ENCODE measurements around the gene EMC7. TPM values are rescaled to one million over a fixed set of nuclear protein-coding genes. Genes with fewer than 3 reads are reported as not detected.

The EMC7 gene
- total RNA-seq, 1 donor from 2014 or later, result 29.8 TPM

GRCh38 chr15:34084086-34084485 lies 17.6 kb downstream of the EMC7 start:
- Mint-ChIP-seq H3K27me3 (ENCODE audit: low read depth) (no peaks in the 10 kb centered on the region), H3K27ac (ENCODE audit: unreplicated experiment) (peak overlapping the region; percentile 72), H3K4me3 (no peak overlapping the region), H3K4me1 (no peaks in the 10 kb centered on the region), H3K36me3 (ENCODE audit: low read depth) (peaks cover 3% of the 10 kb centered on the region), H3K9me3 (no peaks in the 10 kb centered on the region)
- no peak for DNase-seq (ENCODE audit: low read depth, low spot score)
- TF ChIP-seq CTCF (conservative IDR thresholded peaks at IDR 0.05), result no peak

GRCh38 chr15:34079904-34080303 lies 21.8 kb downstream of the EMC7 start:
- no peak for TF ChIP-seq CTCF (conservative IDR thresholded peaks at IDR 0.05)
- no peak overlapping the region for H3K27ac Mint-ChIP-seq (ENCODE audit: unreplicated experiment)
- H3K27me3 Mint-ChIP-seq (ENCODE audit: low read depth), result no peaks in the 10 kb centered on the region
- H3K4me3 Mint-ChIP-seq, result no peak overlapping the region
- no peaks in the 10 kb centered on the region for H3K9me3 Mint-ChIP-seq
- DNase-seq (ENCODE audit: low read depth, low spot score), result no peak
- H3K4me1 Mint-ChIP-seq, result no peaks in the 10 kb centered on the region
- H3K36me3 Mint-ChIP-seq (ENCODE audit: low read depth), result no peaks in the 10 kb centered on the region

GRCh38 chr15:34078900-34079299 lies 22.8 kb downstream of the EMC7 start:
- Mint-ChIP-seq H3K4me1 (no peaks in the 10 kb centered on the region), H3K9me3 (no peaks in the 10 kb centered on the region), H3K4me3 (no peak overlapping the region), H3K27ac (ENCODE audit: unreplicated experiment) (no peak overlapping the region), H3K36me3 (ENCODE audit: low read depth) (no peaks in the 10 kb centered on the region), H3K27me3 (ENCODE audit: low read depth) (no peaks in the 10 kb centered on the region)
- no peak for DNase-seq (ENCODE audit: low read depth, low spot score)
- TF ChIP-seq CTCF (conservative IDR thresholded peaks at IDR 0.05), result no peak

- H3K9me3 Mint-ChIP-seq, result no peaks in the 10 kb centered on the region
- no peaks in the 10 kb centered on the region for H3K4me1 Mint-ChIP-seq
- H3K27me3 Mint-ChIP-seq (ENCODE audit: low read depth), result no peaks in the 10 kb centered on the region
- no peak for TF ChIP-seq CTCF (conservative IDR thresholded peaks at IDR 0.05)
- no peaks in the 10 kb centered on the region for H3K36me3 Mint-ChIP-seq (ENCODE audit: low read depth)
- DNase-seq (ENCODE audit: low read depth, low spot score), result no peak
- no peak overlapping the region for H3K27ac Mint-ChIP-seq (ENCODE audit: unreplicated experiment)
- H3K4me3 Mint-ChIP-seq, result no peak overlapping the region
Observed at GRCh38 chr15:34076785-34077184, 24.9 kb downstream of the EMC7 start.

- DNase-seq (ENCODE audit: low read depth, low spot score), result no peak
- Mint-ChIP-seq H3K4me1 (no peaks in the 10 kb centered on the region), H3K9me3 (no peaks in the 10 kb centered on the region), H3K36me3 (ENCODE audit: low read depth) (no peaks in the 10 kb centered on the region), H3K4me3 (no peak overlapping the region), H3K27ac (ENCODE audit: unreplicated experiment) (no peak overlapping the region), H3K27me3 (ENCODE audit: low read depth) (no peaks in the 10 kb centered on the region)
- TF ChIP-seq CTCF (conservative IDR thresholded peaks at IDR 0.05), result no peak
Observed at GRCh38 chr15:34070003-34070402, 31.7 kb downstream of the EMC7 start.

- H3K27ac Mint-ChIP-seq (ENCODE audit: unreplicated experiment), result no peak overlapping the region
- no peak overlapping the region for H3K4me3 Mint-ChIP-seq
- no peaks in the 10 kb centered on the region for H3K4me1 Mint-ChIP-seq
- no peaks in the 10 kb centered on the region for H3K36me3 Mint-ChIP-seq (ENCODE audit: low read depth)
- DNase-seq (ENCODE audit: low read depth, low spot score), result no peak
- H3K9me3 Mint-ChIP-seq, result no peaks in the 10 kb centered on the region
- H3K27me3 Mint-ChIP-seq (ENCODE audit: low read depth), result no peaks in the 10 kb centered on the region
- TF ChIP-seq CTCF (conservative IDR thresholded peaks at IDR 0.05), result no peak
Observed at GRCh38 chr15:34065941-34066340, 35.7 kb downstream of the EMC7 start.

All from neural crest cell (in vitro differentiated cells).